HTERT RPE-1 (cell line): Measurements from ENCODE around the gene DHRS7B.
"Not testable (repeated sequence)": the region's sequence is repeated elsewhere in the genome, so short reads cannot be mapped to it uniquely, and the experiment has no call there.

Experiments used
- in situ Hi-C: fragments of 300-500 bp; cut with MboI; formaldehyde crosslinking; loops from 4 replicates; pipeline ENCODE4 v1.14.3; 2020; ENCODE audit warnings: low sequenced_read_pairs

DHRS7B gene

GRCh38 chr17:21126645-21127508 is at the start of gene DHRS7B:
Gene DHRS7B (plus strand): TSS chr17:21126964. CDS start chr17:21126972, 8 bp downstream.
- in situ Hi-C loops = no loop called here

- in situ Hi-C loops = no loop called here
These were observed 49.5 kb upstream of the DHRS7B start for GRCh38 chr17:21077281-21077680.

GRCh38 chr17:21078016-21078780 is 48.6 kb upstream of the DHRS7B start:
- in situ Hi-C loops = no loop called here

GRCh38 chr17:21079196-21079595 is 47.6 kb upstream of the DHRS7B start:
- in situ Hi-C loops = no loop called here

- in situ Hi-C loops = no loop called here
These were observed 44.7 kb upstream of the DHRS7B start for GRCh38 chr17:21082001-21082436.

- in situ Hi-C loops = not testable (repeated sequence)
These were observed 41.5 kb upstream of the DHRS7B start for GRCh38 chr17:21085280-21085679.

- in situ Hi-C loops = no loop called here
These were observed 41.1 kb upstream of the DHRS7B start for GRCh38 chr17:21085707-21086106.

GRCh38 chr17:21089145-21089544 is 37.6 kb upstream of the DHRS7B start:
- in situ Hi-C loops = no loop called here

- in situ Hi-C loops = no loop called here
These were observed 36.5 kb upstream of the DHRS7B start for GRCh38 chr17:21089933-21090901.

GRCh38 chr17:21090902-21091618 is 35.7 kb upstream of the DHRS7B start:
- in situ Hi-C loops = no loop called here

- in situ Hi-C loops = no loop called here
These were observed 32.5 kb upstream of the DHRS7B start for GRCh38 chr17:21094298-21094704.

- in situ Hi-C loops = no loop called here
These were observed 31.0 kb upstream of the DHRS7B start for GRCh38 chr17:21095735-21096134.

- in situ Hi-C loops = no loop called here
These were observed 29.9 kb upstream of the DHRS7B start for GRCh38 chr17:21096874-21097273.

- in situ Hi-C loops = no loop called here
These were observed 27.7 kb upstream of the DHRS7B start for GRCh38 chr17:21098934-21099689.

- in situ Hi-C loops = no loop called here
These were observed 26.1 kb upstream of the DHRS7B start for GRCh38 chr17:21100636-21101035.

- in situ Hi-C loops = no loop called here
These were observed 22.2 kb upstream of the DHRS7B start for GRCh38 chr17:21104608-21105007.

GRCh38 chr17:21105064-21105894 is 21.5 kb upstream of the DHRS7B start:
- in situ Hi-C loops = no loop called here

GRCh38 chr17:21106316-21106715 is 20.4 kb upstream of the DHRS7B start:
- in situ Hi-C loops = no loop called here
